RWPE2 (cell line): ENCODE results near the gene SEMA3D.
A peak's percentile ranks its signal among the peaks of the same experiment; 100 is the strongest.

Source experiments
- ATAC-seq: fragments of 200-7000 bp; cut with Tn5 transposase; 3 replicates; pipeline ENCODE4 v1.9.1; 2021; ENCODE audit warnings: low read depth
- DNase-seq: peaks from one replicate; pipeline ENCODE4 v3.0.0-alpha.2; 2020; ENCODE audit warnings: low spot score
- H3K27ac ChIP-seq: fragments of 450-650 bp; 2 replicates; pipeline ENCODE4 v1.5.1; 2017; ENCODE audit warnings: mild to moderate bottlenecking; ENCODE audit not compliant: poor library complexity, severe bottlenecking
- H3K27me3 ChIP-seq: fragments of 250-450 bp; sonication (Bioruptor Pico); 2 replicates; pipeline ENCODE4 v1.5.1; 2021; ENCODE audit warnings: mild to moderate bottlenecking, moderate library complexity; ENCODE audit not compliant: insufficient read depth, poor library complexity, severe bottlenecking
- H3K36me3 ChIP-seq: fragments of 250-450 bp; sonication (Bioruptor Pico); 2 replicates; pipeline ENCODE4 v1.5.1; 2020; ENCODE audit warnings: low read depth, mild to moderate bottlenecking, moderate library complexity
- H3K4me1 ChIP-seq: fragments of 250-450 bp; sonication (Bioruptor Pico); 2 replicates; pipeline ENCODE4 v1.5.1; 2021; ENCODE audit warnings: mild to moderate bottlenecking, moderate library complexity; ENCODE audit not compliant: insufficient read depth, poor library complexity, severe bottlenecking
- H3K4me3 ChIP-seq: fragments of 250-450 bp; sonication (Bioruptor Pico); 2 replicates; pipeline ENCODE4 v1.5.1; 2021; ENCODE audit warnings: mild to moderate bottlenecking, moderate library complexity; ENCODE audit not compliant: severe bottlenecking
- H3K9me3 ChIP-seq: fragments of 250-450 bp; sonication (Bioruptor Pico); 2 replicates; pipeline ENCODE4 v1.5.1; 2021; ENCODE audit warnings: mild to moderate bottlenecking, moderate library complexity; ENCODE audit not compliant: severe bottlenecking
- TF ChIP-seq, protein P1 (sequence below): fragments of 450-650 bp; IDR thresholded peaks from one replicate; pipeline ENCODE4 v1.5.1; 2017; ENCODE audit warnings: mild to moderate bottlenecking, moderate library complexity; ENCODE audit not compliant: poor library complexity, severe bottlenecking

The SEMA3D gene

DNA sequence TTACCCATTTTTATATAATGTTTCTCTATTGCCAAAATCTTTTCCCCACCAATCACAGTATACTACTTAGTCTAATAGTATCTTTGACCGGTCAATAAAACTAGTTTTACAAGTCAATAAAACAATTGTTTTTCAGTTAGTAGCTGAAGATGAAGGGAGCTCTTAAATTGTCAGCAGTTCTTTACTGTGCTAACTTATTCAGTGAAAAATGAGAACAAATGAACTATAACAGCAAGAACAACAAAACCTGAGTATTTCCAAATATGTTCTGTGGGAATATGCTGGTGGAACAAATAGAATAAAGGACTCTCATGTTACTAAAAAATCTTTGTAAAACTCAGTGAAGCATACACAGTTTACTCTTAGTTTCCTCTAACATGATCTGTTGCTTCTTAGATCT is 134.0 kb downstream of the SEMA3D start:
- H3K4me3 ChIP-seq = no peak overlapping the region
- peaks cover 10% of the 10 kb centered on the region for H3K4me1 ChIP-seq
- H3K27me3 ChIP-seq = no peaks in the 10 kb centered on the region
- TF ChIP-seq, protein P1, sequence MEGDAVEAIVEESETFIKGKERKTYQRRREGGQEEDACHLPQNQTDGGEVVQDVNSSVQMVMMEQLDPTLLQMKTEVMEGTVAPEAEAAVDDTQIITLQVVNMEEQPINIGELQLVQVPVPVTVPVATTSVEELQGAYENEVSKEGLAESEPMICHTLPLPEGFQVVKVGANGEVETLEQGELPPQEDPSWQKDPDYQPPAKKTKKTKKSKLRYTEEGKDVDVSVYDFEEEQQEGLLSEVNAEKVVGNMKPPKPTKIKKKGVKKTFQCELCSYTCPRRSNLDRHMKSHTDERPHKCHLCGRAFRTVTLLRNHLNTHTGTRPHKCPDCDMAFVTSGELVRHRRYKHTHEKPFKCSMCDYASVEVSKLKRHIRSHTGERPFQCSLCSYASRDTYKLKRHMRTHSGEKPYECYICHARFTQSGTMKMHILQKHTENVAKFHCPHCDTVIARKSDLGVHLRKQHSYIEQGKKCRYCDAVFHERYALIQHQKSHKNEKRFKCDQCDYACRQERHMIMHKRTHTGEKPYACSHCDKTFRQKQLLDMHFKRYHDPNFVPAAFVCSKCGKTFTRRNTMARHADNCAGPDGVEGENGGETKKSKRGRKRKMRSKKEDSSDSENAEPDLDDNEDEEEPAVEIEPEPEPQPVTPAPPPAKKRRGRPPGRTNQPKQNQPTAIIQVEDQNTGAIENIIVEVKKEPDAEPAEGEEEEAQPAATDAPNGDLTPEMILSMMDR = no peak
- no peak overlapping the region for H3K27ac ChIP-seq
- no peaks in the 10 kb centered on the region for H3K36me3 ChIP-seq
- DNase-seq (no peak), ATAC-seq (no peak)
- no peaks in the 10 kb centered on the region for H3K9me3 ChIP-seq

- TF ChIP-seq, protein P1 = no peak
- ATAC-seq = no peak
These were observed 134.7 kb downstream of the SEMA3D start for GRCh38 chr7:85052056-85052737.

DNA sequence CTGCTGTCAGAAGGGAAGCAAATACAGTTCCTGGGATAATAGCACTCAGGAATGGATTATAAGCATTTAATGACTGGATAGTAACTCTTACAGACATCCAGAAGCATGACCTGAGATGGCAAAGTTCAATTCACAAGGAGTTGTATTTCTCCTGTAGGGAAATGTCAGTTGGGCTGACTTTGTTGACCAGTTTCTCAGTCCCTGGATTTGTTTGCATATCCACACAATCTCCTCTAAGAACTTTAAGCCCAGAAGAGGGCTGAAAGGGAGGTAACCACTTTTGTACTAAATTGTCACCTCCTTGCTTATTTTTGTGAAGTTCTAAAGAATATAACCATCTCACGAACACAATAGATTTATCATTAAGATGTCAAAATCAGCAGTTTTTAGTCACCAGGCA is 140.3 kb downstream of the SEMA3D start:
- Histone ChIP-seq H3K27ac (no peak overlapping the region), H3K36me3 (no peaks in the 10 kb centered on the region), H3K27me3 (no peaks in the 10 kb centered on the region), H3K4me3 (no peak overlapping the region), H3K4me1 (no peaks in the 10 kb centered on the region), H3K9me3 (no peaks in the 10 kb centered on the region)
- DNase-seq (no peak), ATAC-seq (no peak)
- TF ChIP-seq, protein P1 = no peak

More at GRCh38 chr7:85052056-85052737, 134.7 kb downstream of the SEMA3D start:
- no peak for DNase-seq
- no peak overlapping the region for H3K4me3 ChIP-seq
- no peaks in the 10 kb centered on the region for H3K9me3 ChIP-seq
- no peaks in the 10 kb centered on the region for H3K27me3 ChIP-seq
- peaks cover 10% of the 10 kb centered on the region for H3K4me1 ChIP-seq
- H3K27ac ChIP-seq = no peak overlapping the region
- no peaks in the 10 kb centered on the region for H3K36me3 ChIP-seq

GRCh38 chr7:85041605-85042216 is 145.1 kb downstream of the SEMA3D start:
- DNase-seq = no peak
- no peaks in the 10 kb centered on the region for H3K27me3 ChIP-seq
- H3K4me1 ChIP-seq = no peaks in the 10 kb centered on the region
- no peak overlapping the region for H3K27ac ChIP-seq
- no peaks in the 10 kb centered on the region for H3K36me3 ChIP-seq
- TF ChIP-seq, protein P1 = peak; percentile 92
- no peaks in the 10 kb centered on the region for H3K9me3 ChIP-seq
- H3K4me3 ChIP-seq = no peak overlapping the region
- ATAC-seq = peak; percentile 86
